Progenitor cell of endocrine pancreas (in vitro differentiated cells): ENCODE results near the gene NCKAP5. TPM values are rescaled to one million over a fixed set of nuclear protein-coding genes. Genes with fewer than 3 reads are reported as not detected.
"Not testable (repeated sequence)": the region's sequence is repeated elsewhere in the genome, so short reads cannot be mapped to it uniquely, and the experiment has no call there.

Source experiments
- DNase-seq: peaks from one replicate; pipeline ENCODE4 v3.0.0; 2021; ENCODE audit warnings: low spot score; ENCODE audit not compliant: unreplicated experiment
- H3K27ac Mint-ChIP-seq: 2 replicates; pipeline ENCODE4 v1.8.0; 2021; ENCODE audit warnings: mild to moderate bottlenecking, moderate library complexity, mixed read lengths
- H3K27me3 Mint-ChIP-seq: 2 replicates; pipeline ENCODE4 v1.8.0; 2021; ENCODE audit warnings: mixed read lengths
- H3K36me3 Mint-ChIP-seq: 2 replicates; pipeline ENCODE4 v1.8.0; 2022; ENCODE audit warnings: mixed read lengths; ENCODE audit not compliant: insufficient read depth
- H3K4me1 Mint-ChIP-seq: 2 replicates; pipeline ENCODE4 v1.8.0; 2021; ENCODE audit warnings: low read depth, mixed read lengths
- H3K4me3 Mint-ChIP-seq: 2 replicates; pipeline ENCODE4 v1.8.0; 2021; ENCODE audit warnings: low read depth, mild to moderate bottlenecking, moderate library complexity, mixed read lengths
- H3K9me3 Mint-ChIP-seq: 2 replicates; pipeline ENCODE4 v1.8.0; 2021; ENCODE audit warnings: low read depth, mixed read lengths
- total RNA-seq: library from RNA; stranded (reverse); gene quantifications from 2 replicates; pipeline ENCODE4 v1.2.1, GENCODE V29; 2021
- TF ChIP-seq, protein P1 (sequence below): fragments of 200-600 bp; sonication (generic); IDR thresholded peaks from one replicate; pipeline ENCODE4 v1.5.0; 2021; ENCODE audit warnings: antibody characterized with exemption, mild to moderate bottlenecking; ENCODE audit not compliant: unreplicated experiment

The NCKAP5 gene
- total RNA-seq, 1 donor from 2014 or later, result 1.7 TPM

DNA sequence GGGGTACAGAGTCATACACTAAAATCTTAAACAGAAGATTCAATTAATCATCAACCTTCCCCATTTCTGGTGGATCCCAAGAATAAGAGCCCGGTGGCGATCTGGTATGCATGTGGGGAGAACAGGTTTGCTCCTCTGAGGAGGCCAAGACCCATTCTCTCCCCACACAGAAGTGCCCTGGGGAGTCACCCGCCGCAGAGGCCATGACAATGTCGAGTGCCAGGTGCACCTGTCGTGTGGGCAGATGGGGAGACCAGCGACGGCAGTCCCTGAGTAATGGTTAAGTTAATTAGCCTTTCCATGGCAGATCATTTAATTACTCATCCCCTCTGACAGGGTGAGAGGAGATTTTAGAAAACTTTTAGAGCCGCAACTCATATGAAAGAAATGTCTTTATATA is 345.0 kb downstream of the NCKAP5 start:
- Mint-ChIP-seq H3K4me3 (no peak overlapping the region), H3K27me3 (no peaks in the 10 kb centered on the region), H3K9me3 (no peaks in the 10 kb centered on the region), H3K36me3 (no peaks in the 10 kb centered on the region), H3K27ac (no peak overlapping the region), H3K4me1 (no peaks in the 10 kb centered on the region)
- DNase-seq, result no peak
- TF ChIP-seq, protein P1, sequence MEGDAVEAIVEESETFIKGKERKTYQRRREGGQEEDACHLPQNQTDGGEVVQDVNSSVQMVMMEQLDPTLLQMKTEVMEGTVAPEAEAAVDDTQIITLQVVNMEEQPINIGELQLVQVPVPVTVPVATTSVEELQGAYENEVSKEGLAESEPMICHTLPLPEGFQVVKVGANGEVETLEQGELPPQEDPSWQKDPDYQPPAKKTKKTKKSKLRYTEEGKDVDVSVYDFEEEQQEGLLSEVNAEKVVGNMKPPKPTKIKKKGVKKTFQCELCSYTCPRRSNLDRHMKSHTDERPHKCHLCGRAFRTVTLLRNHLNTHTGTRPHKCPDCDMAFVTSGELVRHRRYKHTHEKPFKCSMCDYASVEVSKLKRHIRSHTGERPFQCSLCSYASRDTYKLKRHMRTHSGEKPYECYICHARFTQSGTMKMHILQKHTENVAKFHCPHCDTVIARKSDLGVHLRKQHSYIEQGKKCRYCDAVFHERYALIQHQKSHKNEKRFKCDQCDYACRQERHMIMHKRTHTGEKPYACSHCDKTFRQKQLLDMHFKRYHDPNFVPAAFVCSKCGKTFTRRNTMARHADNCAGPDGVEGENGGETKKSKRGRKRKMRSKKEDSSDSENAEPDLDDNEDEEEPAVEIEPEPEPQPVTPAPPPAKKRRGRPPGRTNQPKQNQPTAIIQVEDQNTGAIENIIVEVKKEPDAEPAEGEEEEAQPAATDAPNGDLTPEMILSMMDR, result no peak

DNA sequence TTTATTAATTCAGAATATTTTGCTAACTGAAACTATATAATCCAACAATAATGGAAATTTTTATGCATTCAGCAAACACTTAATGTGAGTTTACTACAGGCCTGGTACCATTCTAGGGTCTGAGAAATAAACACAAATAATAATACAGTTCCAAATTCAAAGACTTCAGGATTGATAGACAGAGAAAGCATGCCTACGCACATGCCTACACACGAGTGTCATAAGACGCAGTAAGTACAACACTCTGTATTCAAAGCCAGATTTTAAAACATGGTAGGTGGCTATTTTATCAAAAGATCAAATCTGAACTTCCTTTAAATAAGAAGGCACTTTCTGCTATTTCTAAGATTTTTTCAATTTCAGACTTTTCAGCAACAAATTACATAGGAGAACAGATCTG is 346.9 kb downstream of the NCKAP5 start:
- DNase-seq, result no peak
- no peak overlapping the region for H3K4me3 Mint-ChIP-seq

DNA sequence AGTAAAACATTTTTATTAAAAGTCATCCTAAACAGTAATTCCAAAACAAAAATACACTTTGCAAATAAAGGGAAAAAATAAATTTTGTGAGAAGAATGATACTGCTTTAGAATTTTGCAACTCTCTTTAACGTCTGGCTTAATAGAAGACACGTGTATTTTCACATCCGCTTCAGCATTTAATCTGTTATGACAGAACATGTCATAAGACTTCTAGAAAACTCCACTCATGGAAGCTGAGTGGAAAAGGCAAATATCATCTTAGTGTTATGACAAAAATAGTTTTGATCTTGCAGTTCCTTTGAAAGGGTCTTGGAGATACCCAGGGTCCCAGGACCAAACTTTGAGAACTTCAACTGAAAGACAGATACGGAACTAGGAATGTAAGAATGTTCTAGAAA is 350.1 kb downstream of the NCKAP5 start:
- Mint-ChIP-seq H3K27ac (no peak overlapping the region), H3K4me3 (no peak overlapping the region), H3K4me1 (no peaks in the 10 kb centered on the region), H3K9me3 (peaks cover 7% of the 10 kb centered on the region), H3K27me3 (no peaks in the 10 kb centered on the region), H3K36me3 (no peaks in the 10 kb centered on the region)
- TF ChIP-seq, protein P1, result no peak
- no peak for DNase-seq

More for the DNA sequence above, 346.9 kb downstream of the NCKAP5 start:
- no peaks in the 10 kb centered on the region for H3K4me1 Mint-ChIP-seq
- no peak overlapping the region for H3K27ac Mint-ChIP-seq
- TF ChIP-seq, protein P1, result no peak
- no peaks in the 10 kb centered on the region for H3K9me3 Mint-ChIP-seq
- no peaks in the 10 kb centered on the region for H3K27me3 Mint-ChIP-seq
- H3K36me3 Mint-ChIP-seq, result no peaks in the 10 kb centered on the region

DNA sequence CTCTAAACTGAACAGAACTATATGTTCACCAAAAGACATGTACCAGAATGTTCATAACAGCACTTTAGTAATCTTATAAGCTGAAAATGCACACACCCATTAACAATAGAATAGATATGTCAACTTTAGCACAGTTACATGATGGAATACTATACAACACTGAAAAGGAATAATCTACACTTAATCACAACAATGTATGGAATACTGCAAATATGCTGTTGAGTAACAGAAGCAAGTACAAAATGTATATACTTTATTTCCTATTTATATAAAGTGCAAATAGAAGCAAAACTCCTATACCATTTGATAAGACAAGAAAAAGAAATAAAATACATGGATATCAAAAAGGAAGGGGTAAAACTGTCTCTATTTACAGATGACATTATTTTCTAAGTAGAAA is 352.8 kb downstream of the NCKAP5 start:
- DNase-seq, result no peak
- H3K4me1 Mint-ChIP-seq, result no peaks in the 10 kb centered on the region
- H3K27ac Mint-ChIP-seq, result no peak overlapping the region
- no peaks in the 10 kb centered on the region for H3K27me3 Mint-ChIP-seq
- H3K9me3 Mint-ChIP-seq, result peaks cover 7% of the 10 kb centered on the region
- TF ChIP-seq, protein P1, result no peak
- no peak overlapping the region for H3K4me3 Mint-ChIP-seq
- H3K36me3 Mint-ChIP-seq, result no peaks in the 10 kb centered on the region

DNA sequence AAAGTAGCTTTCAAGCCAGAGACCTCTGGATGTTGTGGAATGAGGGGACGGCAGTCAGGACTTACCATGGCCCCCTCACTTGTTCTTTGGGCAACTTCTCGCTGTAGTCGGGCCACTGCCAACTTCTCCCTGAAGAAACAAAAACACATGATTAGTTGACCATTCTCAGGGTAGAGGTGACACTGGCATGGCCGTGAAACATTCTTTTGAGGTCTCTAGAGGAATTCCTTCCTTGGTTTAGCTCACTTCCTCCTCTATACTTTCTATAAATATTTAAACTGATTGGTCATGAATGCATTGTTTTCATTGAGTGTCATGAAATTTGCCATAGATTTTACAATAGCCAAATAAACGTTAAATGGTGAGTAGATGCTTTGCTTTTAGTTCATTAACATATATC is 354.6 kb downstream of the NCKAP5 start:
- no peaks in the 10 kb centered on the region for H3K4me1 Mint-ChIP-seq
- no peak overlapping the region for H3K27ac Mint-ChIP-seq
- H3K36me3 Mint-ChIP-seq, result no peaks in the 10 kb centered on the region
- peaks cover 10% of the 10 kb centered on the region for H3K9me3 Mint-ChIP-seq
- no peaks in the 10 kb centered on the region for H3K27me3 Mint-ChIP-seq
- TF ChIP-seq, protein P1, result no peak
- no peak overlapping the region for H3K4me3 Mint-ChIP-seq
- no peak for DNase-seq

DNA sequence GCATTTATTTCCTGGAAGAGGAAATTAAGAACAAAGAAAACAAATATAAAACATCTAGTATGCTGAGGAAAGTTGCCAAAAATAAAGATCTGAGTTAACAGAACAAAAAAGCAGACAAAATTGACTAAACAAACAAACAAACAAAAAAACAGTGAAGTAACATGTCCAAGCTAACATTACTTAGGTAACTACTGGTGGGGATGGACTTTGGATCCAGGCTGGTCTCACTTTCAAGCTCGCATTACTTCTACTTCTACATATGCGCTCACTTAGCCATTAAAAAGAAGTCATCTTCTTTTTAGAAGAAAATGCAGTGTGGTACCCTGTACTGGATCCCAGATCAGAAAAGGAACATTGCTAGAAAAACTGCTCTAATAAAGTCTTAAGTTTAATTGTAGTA is 358.9 kb downstream of the NCKAP5 start:
- H3K27ac Mint-ChIP-seq, result no peak overlapping the region
- H3K27me3 Mint-ChIP-seq, result no peaks in the 10 kb centered on the region
- peaks cover 2% of the 10 kb centered on the region for H3K36me3 Mint-ChIP-seq
- TF ChIP-seq, protein P1, result no peak
- no peaks in the 10 kb centered on the region for H3K4me1 Mint-ChIP-seq
- no peak overlapping the region for H3K4me3 Mint-ChIP-seq
- DNase-seq, result no peak
- H3K9me3 Mint-ChIP-seq, result peaks cover 18% of the 10 kb centered on the region

DNA sequence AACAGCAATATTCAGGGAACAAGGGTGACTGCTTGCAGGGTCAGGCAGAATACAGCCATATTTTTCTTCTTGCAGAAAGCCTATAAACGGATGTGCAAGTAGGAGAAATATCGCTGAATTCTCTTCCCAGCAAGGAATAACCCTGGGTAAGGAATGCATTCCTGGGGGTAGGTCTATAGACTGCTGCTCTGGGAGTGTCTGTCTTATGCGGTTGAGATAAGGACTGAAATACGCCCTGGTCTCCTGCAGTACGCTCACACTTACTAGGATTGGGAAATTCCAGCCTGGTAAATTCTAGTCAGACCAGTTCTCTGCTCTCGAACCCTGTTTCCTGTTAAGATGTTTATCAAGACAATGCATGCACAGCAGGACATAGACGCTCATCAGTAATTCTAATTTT is 361.6 kb downstream of the NCKAP5 start:
- H3K4me3 Mint-ChIP-seq, H3K27me3 Mint-ChIP-seq, H3K4me1 Mint-ChIP-seq, DNase-seq, H3K36me3 Mint-ChIP-seq, H3K27ac Mint-ChIP-seq: not testable (repeated sequence)
- H3K9me3 Mint-ChIP-seq, result peaks cover 25% of the 10 kb centered on the region
